ENCODE results near the gene GAS6.

GAS6 gene

GRCh38 chr13:113776231-113777125 is 87.4 kb downstream of the GAS6 start:
- Histone ChIP-seq H3K27me3 (ENCODE audit: control insufficient read depth, insufficient read depth, low read length) (peaks cover 1% of the 10 kb centered on the region), H3K9ac (ENCODE audit: low read length) (no peak overlapping the region), H3K27ac (ENCODE audit: low read depth, low read length) (no peak overlapping the region), H3K36me3 (ENCODE audit: control insufficient read depth, insufficient read depth, low read length) (no peaks in the 10 kb centered on the region), H3K4me1 (ENCODE audit: control insufficient read depth, insufficient read depth, low read length) (no peaks in the 10 kb centered on the region), H3K4me3 (ENCODE audit: low read length) (no peak overlapping the region)

- no peak overlapping the region for H3K27ac ChIP-seq (ENCODE audit: low read depth, low read length)
- H3K36me3 ChIP-seq (ENCODE audit: control insufficient read depth, insufficient read depth, low read length): no peaks in the 10 kb centered on the region
- no peak overlapping the region for H3K4me3 ChIP-seq (ENCODE audit: low read length)
- peaks cover 1% of the 10 kb centered on the region for H3K27me3 ChIP-seq (ENCODE audit: control insufficient read depth, insufficient read depth, low read length)
- H3K4me1 ChIP-seq (ENCODE audit: control insufficient read depth, insufficient read depth, low read length): no peaks in the 10 kb centered on the region
- H3K9ac ChIP-seq (ENCODE audit: low read length): no peak overlapping the region
Measured at GRCh38 chr13:113775451-113776145, 88.3 kb downstream of the GAS6 start.

- Histone ChIP-seq H3K27me3 (ENCODE audit: control insufficient read depth, insufficient read depth, low read length) (peaks cover 1% of the 10 kb centered on the region), H3K9ac (ENCODE audit: low read length) (no peak overlapping the region), H3K4me1 (ENCODE audit: control insufficient read depth, insufficient read depth, low read length) (no peaks in the 10 kb centered on the region), H3K36me3 (ENCODE audit: control insufficient read depth, insufficient read depth, low read length) (no peaks in the 10 kb centered on the region), H3K27ac (ENCODE audit: low read depth, low read length) (no peak overlapping the region), H3K4me3 (ENCODE audit: low read length) (no peak overlapping the region)
Measured at GRCh38 chr13:113774177-113775107, 89.4 kb downstream of the GAS6 start.

GRCh38 chr13:113771709-113772331 is 92.1 kb downstream of the GAS6 start:
- Histone ChIP-seq H3K27me3 (ENCODE audit: control insufficient read depth, insufficient read depth, low read length) (peaks cover 1% of the 10 kb centered on the region), H3K9ac (ENCODE audit: low read length) (no peak overlapping the region), H3K4me3 (ENCODE audit: low read length) (no peak overlapping the region), H3K4me1 (ENCODE audit: control insufficient read depth, insufficient read depth, low read length) (no peaks in the 10 kb centered on the region), H3K27ac (ENCODE audit: low read depth, low read length) (no peak overlapping the region), H3K36me3 (ENCODE audit: control insufficient read depth, insufficient read depth, low read length) (no peaks in the 10 kb centered on the region)

GRCh38 chr13:113770937-113771336 is 92.9 kb downstream of the GAS6 start:
- no peak overlapping the region for H3K9ac ChIP-seq (ENCODE audit: low read length)
- H3K4me1 ChIP-seq (ENCODE audit: control insufficient read depth, insufficient read depth, low read length): no peaks in the 10 kb centered on the region

More at GRCh38 chr13:113770937-113771336, 92.9 kb downstream of the GAS6 start:
- no peak overlapping the region for H3K4me3 ChIP-seq (ENCODE audit: low read length)
- H3K27ac ChIP-seq (ENCODE audit: low read depth, low read length): no peak overlapping the region
- no peaks in the 10 kb centered on the region for H3K36me3 ChIP-seq (ENCODE audit: control insufficient read depth, insufficient read depth, low read length)
- peaks cover 1% of the 10 kb centered on the region for H3K27me3 ChIP-seq (ENCODE audit: control insufficient read depth, insufficient read depth, low read length)

Measured in rectal smooth muscle tissue (tissue), 1 donor.